ENCODE results near the gene RPAIN. TPM values are rescaled to one million over a fixed set of nuclear protein-coding genes. Genes with fewer than 3 reads are reported as not detected.

The RPAIN gene
- total RNA-seq, 1 donor from 2014 or later: 30.0 TPM

DNA sequence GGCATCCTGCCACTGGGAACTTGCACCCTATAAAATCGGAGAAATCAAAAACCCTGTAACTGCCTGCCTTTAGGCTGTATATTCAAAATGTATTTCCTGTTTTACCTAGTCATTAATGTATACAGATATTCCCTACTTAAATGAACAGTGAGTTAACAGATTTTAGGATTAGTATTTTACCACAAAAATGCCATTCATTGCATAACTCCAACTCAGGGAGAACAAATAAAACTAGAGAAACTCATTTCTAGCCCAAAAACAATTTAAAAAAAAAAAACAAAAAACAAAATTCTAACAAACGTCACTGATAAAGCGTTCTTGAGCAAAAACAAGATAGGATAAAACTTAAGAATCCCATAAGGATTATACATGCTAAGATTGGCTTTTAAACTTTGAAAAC is 52.5 kb downstream of the RPAIN start:
- intact Hi-C loops (cut with DNase I): no loop called here
- no peak for DNase-seq (ENCODE audit: low spot score)

DNA sequence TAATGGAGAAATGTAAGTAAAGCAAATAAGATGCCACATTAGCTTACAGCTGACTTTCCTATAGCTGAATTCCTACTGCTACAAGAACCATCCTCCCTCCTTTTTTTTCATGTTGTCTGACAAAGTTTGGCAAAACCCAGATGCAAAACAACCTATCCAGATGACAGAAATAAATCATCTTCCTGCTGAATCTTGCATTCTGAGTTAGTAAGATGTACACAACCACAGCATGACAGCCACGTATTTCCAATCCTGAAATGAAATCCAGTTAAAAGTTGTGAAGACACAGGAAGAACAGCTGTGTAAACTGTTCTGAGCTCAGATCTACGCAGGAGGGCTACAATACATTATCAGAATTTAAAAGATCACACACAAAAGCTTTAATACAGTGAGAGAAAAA is 53.9 kb downstream of the RPAIN start:
- DNase-seq (ENCODE audit: low spot score): no peak
- intact Hi-C loops (cut with DNase I): no loop called here

DNA sequence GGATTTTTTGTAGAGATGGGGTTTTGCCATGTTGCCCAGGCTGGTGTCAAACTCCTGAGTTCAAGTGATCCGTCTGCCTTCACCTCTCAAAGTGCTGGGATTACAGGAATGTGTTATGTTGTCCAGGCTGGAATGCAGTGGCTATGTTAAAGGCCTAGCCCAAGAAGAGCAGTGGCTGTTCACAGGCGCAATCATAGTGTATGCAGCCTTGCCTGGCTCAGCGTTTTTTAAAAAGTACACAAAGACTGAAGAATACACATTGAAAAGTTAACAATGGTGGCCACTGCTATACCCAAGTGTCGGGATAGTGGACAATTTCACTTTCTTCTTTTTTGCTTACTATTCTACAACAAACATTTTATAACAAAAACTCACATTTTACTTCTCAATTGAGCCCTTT is 59.0 kb downstream of the RPAIN start:
- intact Hi-C loops (cut with DNase I): no loop called here
- no peak for DNase-seq (ENCODE audit: low spot score)

DNA sequence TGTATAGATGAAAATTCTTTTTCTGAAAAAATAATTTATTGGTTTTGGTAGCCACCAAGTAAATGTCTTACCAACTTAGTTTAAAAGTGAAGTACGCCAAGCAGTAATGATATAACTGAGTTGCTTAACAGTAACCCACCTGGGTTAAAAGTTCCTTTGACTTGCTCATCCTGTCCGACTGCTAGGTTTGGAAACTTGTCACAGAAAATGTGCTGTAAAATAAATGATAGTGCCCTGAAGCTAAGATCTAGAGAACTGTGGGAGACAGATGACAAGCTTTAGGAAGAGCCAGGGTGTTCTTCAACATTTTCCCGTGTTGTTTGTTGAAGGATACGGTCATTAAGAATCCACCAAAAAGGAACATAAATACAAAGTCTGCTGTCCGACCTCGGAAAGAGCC is 61.0 kb downstream of the RPAIN start:
- no peak for DNase-seq (ENCODE audit: low spot score)
- intact Hi-C loops (cut with DNase I): no loop called here

DNA sequence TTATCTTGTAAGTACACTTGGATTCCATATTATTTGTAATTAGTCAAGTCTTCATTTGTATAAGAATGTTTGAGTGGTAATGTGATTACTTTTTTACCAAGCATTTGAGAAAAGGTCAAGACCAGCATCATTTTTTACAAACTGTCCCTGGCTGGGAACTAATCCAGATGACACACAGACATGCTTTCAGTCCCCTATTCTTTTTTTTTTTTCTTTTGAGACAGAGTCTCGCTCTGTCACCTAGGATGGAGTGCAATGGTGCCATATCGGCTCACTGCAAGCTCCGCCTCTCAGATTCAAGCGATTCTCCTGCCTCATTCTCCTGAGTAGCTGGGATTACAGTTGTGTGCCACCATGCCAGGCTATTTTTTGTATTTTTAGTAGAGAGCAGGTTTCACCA is 61.5 kb downstream of the RPAIN start:
- intact Hi-C loops (cut with DNase I): no loop called here
- DNase-seq (ENCODE audit: low spot score): no peak

Other genes with a start within 250 kb of the RPAIN start
- 5.8 TPM for gene ZNF594, start 228.3 kb upstream of the RPAIN start, total RNA-seq
- gene SCIMP, start 185.3 kb upstream of the RPAIN start, total RNA-seq: 0.62 TPM
- 65.2 TPM for gene RABEP1, start 137.9 kb upstream of the RPAIN start, total RNA-seq
- gene NUP88, start 520 bp upstream of the RPAIN start, total RNA-seq: 45.1 TPM
- 101 TPM for gene C1QBP, start 19.0 kb downstream of the RPAIN start, total RNA-seq
- gene DHX33, start 48.8 kb downstream of the RPAIN start, total RNA-seq: 6.3 TPM
- gene DERL2, start 66.0 kb downstream of the RPAIN start, total RNA-seq: 32.8 TPM
- 12.5 TPM for gene MIS12, start 66.4 kb downstream of the RPAIN start, total RNA-seq
- 11.7 TPM for gene NLRP1, start 164.3 kb downstream of the RPAIN start, total RNA-seq

All from cardiac septum (tissue), 1 donor.